Sigmoid colon (tissue), 7 donors: ENCODE results near the gene SPATA13. TPM values are rescaled to one million over a fixed set of nuclear protein-coding genes. Genes with fewer than 3 reads are reported as not detected.

Experiments used
- DNase-seq: peaks from one replicate; pipeline ENCODE4 v3.0.0-alpha.2; 2019
- H3K27ac ChIP-seq, 4 donors: fragments of 200-600 bp; sonication (generic); one replicate each; pipeline ENCODE4 v1.5.1; 2016 to 2019; ENCODE audit warnings: mild to moderate bottlenecking in 1 of 4
- H3K27me3 ChIP-seq, 3 donors: fragments of 200-600 bp; sonication (generic); one replicate each; pipeline ENCODE4 v1.5.1; 2019; ENCODE audit warnings: mild to moderate bottlenecking in 1 of 3
- H3K36me3 ChIP-seq, 4 donors: fragments of 200-600 bp; sonication (generic); one replicate each; pipeline ENCODE4 v1.5.1; 2016 to 2019
- H3K4me1 ChIP-seq, 4 donors: fragments of 200-600 bp; sonication (generic); one replicate each; pipeline ENCODE4 v1.5.1; 2017 to 2019
- H3K4me3 ChIP-seq, 4 donors: fragments of 200-600 bp; sonication (generic); one replicate each; pipeline ENCODE4 v1.5.1; 2017 to 2019; ENCODE audit warnings: mild to moderate bottlenecking in 2 of 4, moderate library complexity in 1 of 4
- H3K9me3 ChIP-seq, 4 donors: fragments of 200-600 bp in 3 of 4; sonication (generic) in 3 of 4; one replicate each; pipeline versions ENCODE4 v1.5.1 to v1.6.1; 2013 to 2019
- EP300 ChIP-seq, 4 donors: sonication (generic); formaldehyde crosslinking; IDR thresholded peaks; one replicate each; pipeline ENCODE4 v1.6.1; 2017; ENCODE audit warnings: antibody characterized with exemption in 4 of 4
- POLR2A ChIP-seq, 2 donors: fragments of 450-650 bp; IDR thresholded peaks; one replicate each; pipeline ENCODE4 v1.6.1; 2016; ENCODE audit warnings: antibody characterized with exemption in 2 of 2, mild to moderate bottlenecking in 2 of 2, moderate library complexity in 2 of 2
- POLR2AphosphoS5 ChIP-seq, 4 donors: sonication (generic); formaldehyde crosslinking; IDR thresholded peaks; one replicate each; pipeline ENCODE4 v1.6.1; 2017; ENCODE audit warnings: antibody characterized with exemption in 4 of 4
- WGBS, 2 donors: extraction: QIAGEN DNeasy Blood & Tissue Kit; methylation state at CpG; one replicate each; pipeline ENCODE4 v1.1.7; 2013; 5-methylcytosine and 5-hydroxymethylcytosine counted together
- intact Hi-C: fragments of 100-400 bp; cut with DNase I; formaldehyde crosslinking; loops from one replicate; pipeline ENCODE4 v1.15.1; 2023
- polyA plus RNA-seq, 3 donors: library from polyadenylated mRNA; stranded (reverse); fragments of 200-250 nt; gene quantifications; one replicate each; pipeline ENCODE4 v1.2.3, GENCODE V29; 2013
- total RNA-seq, 4 donors: library from RNA; depleted of rRNA; stranded (reverse); fragments of >200 nt; gene quantifications; one replicate each; pipeline ENCODE4 v1.1.0, GENCODE V29; 2016
- TF ChIP-seq, protein P1 (sequence below), 4 experiments: fragments of 450-650 bp in 3 of 4; fragments of 200-600 bp in 1 of 4; IDR thresholded peaks; one replicate each; pipeline ENCODE4 v1.5.1; 2016 to 2019; ENCODE audit warnings: antibody characterized with exemption in 4 of 4, mild to moderate bottlenecking in 3 of 4, moderate library complexity in 2 of 4
- donor health status: healthy with polysubstance abuse.
- donor health status: Bipolar disorder and iron deficiency.
- donor health status: healthy.

SPATA13 gene
- total and polyA plus RNA-seq, 7 donors: 15.6 to 29.4 (median 18.1) TPM

DNA sequence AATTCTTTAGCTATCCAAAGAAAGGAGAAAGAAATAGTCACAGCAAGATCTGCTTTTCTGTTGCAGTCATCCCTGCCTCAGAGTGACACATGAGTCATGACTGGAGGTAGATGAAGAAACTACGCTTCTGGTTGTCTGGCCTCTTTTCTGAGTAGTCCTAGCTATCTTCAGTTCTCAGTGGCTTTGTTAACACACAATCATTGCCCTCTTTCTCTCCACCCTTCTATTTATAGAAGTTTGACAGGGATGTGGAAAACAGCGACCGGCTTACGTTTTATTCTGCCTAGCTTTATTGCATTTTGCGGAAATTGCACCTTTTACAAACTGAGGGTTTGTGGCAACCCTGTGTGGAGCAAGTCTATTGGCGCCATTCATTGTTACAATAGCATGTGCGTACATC is 26.7 kb downstream of the SPATA13 start:
- intact Hi-C loops: no loop called here
- Histone ChIP-seq H3K4me1 (peaks cover 0 to 7% (median 0%) of the 10 kb centered on the region in 4 donors), H3K36me3 (no peaks in the 10 kb centered on the region), H3K27me3 (no peaks in the 10 kb centered on the region), H3K9me3 (no peaks in the 10 kb centered on the region), H3K4me3 (no peak overlapping the region), H3K27ac (no peak overlapping the region)
- no peak for DNase-seq
- 63 to 64% methylated on average over 7 of the region's 7 CpGs for WGBS, 2 donors
- TF ChIP-seq EP300 (IDR thresholded peaks at IDR 0.05) (no peak), POLR2AphosphoS5 (IDR thresholded peaks at IDR 0.05) (no peak), POLR2A (IDR thresholded peaks at IDR 0.05) (no peak)
- TF ChIP-seq, protein P1, sequence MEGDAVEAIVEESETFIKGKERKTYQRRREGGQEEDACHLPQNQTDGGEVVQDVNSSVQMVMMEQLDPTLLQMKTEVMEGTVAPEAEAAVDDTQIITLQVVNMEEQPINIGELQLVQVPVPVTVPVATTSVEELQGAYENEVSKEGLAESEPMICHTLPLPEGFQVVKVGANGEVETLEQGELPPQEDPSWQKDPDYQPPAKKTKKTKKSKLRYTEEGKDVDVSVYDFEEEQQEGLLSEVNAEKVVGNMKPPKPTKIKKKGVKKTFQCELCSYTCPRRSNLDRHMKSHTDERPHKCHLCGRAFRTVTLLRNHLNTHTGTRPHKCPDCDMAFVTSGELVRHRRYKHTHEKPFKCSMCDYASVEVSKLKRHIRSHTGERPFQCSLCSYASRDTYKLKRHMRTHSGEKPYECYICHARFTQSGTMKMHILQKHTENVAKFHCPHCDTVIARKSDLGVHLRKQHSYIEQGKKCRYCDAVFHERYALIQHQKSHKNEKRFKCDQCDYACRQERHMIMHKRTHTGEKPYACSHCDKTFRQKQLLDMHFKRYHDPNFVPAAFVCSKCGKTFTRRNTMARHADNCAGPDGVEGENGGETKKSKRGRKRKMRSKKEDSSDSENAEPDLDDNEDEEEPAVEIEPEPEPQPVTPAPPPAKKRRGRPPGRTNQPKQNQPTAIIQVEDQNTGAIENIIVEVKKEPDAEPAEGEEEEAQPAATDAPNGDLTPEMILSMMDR (IDR thresholded peaks at IDR 0.05): no peak

DNA sequence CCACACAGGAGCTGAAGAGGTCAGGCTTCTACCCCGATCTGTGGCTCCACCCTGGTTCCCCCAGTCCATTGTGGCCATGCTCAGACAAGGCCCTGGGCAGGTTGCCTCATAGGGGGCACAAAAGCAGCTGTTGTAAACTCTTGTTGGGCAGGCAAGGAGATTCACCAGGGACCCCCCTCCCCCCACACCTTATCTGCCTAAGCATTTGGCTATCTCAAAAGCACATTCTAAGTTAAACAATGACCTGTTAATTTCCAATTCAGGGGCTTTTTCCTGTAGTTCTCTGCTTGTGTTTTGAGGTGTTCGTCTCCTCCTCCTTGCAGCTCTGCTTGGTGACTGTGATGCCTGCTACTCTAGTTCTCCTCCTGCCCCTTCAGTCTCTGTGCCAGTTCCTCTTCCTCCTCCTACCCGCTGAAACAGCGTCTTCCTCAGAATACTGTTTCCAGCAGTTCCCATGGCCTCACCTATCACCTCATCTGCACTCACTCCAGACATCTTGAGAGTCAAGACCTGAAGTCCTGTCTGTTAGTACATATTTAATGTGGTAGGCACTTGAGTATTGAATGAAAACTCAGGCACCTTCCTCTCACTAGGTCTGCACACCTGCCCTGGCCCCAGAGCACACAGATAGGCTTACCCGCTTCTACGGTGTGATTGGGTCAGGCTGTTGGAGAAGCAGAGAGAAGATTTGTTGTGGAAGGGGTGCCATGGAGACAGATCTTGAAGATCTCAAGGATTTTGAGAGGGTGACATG is 31.7 kb downstream of the SPATA13 start:
- intact Hi-C loops: no loop called here
- TF ChIP-seq, protein P1 (IDR thresholded peaks at IDR 0.05): no peak
- no peak for TF ChIP-seq POLR2AphosphoS5 (IDR thresholded peaks at IDR 0.05)
- TF ChIP-seq EP300 (IDR thresholded peaks at IDR 0.05): no peak
- no peak for TF ChIP-seq POLR2A (IDR thresholded peaks at IDR 0.05)

GRCh38 chr13:24192811-24193162 is 32.3 kb downstream of the SPATA13 start:
- TF ChIP-seq EP300 (IDR thresholded peaks at IDR 0.05): no peak
- TF ChIP-seq POLR2A (IDR thresholded peaks at IDR 0.05): no peak
- TF ChIP-seq, protein P1 (IDR thresholded peaks at IDR 0.05): no peak
- TF ChIP-seq POLR2AphosphoS5 (IDR thresholded peaks at IDR 0.05): no peak
- no peaks in the 10 kb centered on the region for H3K9me3 ChIP-seq
- peaks cover 0 to 11% (median 0%) of the 10 kb centered on the region in 4 donors for H3K4me1 ChIP-seq
- intact Hi-C loops: no loop called here
- no peaks in the 10 kb centered on the region for H3K27me3 ChIP-seq
- no peak overlapping the region for H3K4me3 ChIP-seq
- no peak overlapping the region for H3K27ac ChIP-seq
- DNase-seq: no peak
- WGBS, 2 donors: 95 to 98% methylated on average over 1 of the region's 1 CpG
- no peaks in the 10 kb centered on the region for H3K36me3 ChIP-seq

More for the DNA sequence above, 31.7 kb downstream of the SPATA13 start:
- Histone ChIP-seq H3K4me1 (peaks cover 0 to 11% (median 0%) of the 10 kb centered on the region in 4 donors), H3K4me3 (no peak overlapping the region), H3K36me3 (no peaks in the 10 kb centered on the region), H3K9me3 (no peaks in the 10 kb centered on the region), H3K27ac (no peak overlapping the region), H3K27me3 (no peaks in the 10 kb centered on the region)
- 71 to 93% methylated on average over 6 of the region's 6 CpGs for WGBS, 2 donors
- DNase-seq: no peak

DNA sequence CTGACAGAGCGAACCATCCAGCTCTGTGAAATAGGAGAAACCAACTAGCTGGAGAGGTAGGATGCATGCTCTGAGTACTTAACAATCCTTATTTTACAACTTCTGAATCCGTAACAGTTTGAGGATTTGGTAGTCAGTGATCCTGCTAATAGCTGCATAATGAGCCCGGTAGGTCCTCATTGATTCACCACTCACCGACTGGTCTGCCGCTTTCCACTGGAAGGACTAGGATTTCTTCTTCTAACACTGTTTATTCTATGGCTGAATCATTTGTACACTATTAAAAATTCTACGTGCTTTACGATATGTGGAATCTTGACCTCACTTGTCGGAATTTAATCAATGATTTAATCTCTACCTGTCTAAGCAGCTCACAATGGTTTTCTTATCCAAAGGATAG is 33.9 kb downstream of the SPATA13 start:
- WGBS, 2 donors: 76 to 89% methylated on average over 8 of the region's 8 CpGs
- DNase-seq: no peak
- H3K27ac ChIP-seq: peak overlapping the region in 1 of 4 donors; percentile 27

More for the DNA sequence above, 33.9 kb downstream of the SPATA13 start:
- H3K4me1 ChIP-seq: peaks cover 0 to 20% (median 8%) of the 10 kb centered on the region in 4 donors
- H3K36me3 ChIP-seq: no peaks in the 10 kb centered on the region
- intact Hi-C loops: no loop called here
- H3K27me3 ChIP-seq: no peaks in the 10 kb centered on the region
- no peak overlapping the region for H3K4me3 ChIP-seq
- no peaks in the 10 kb centered on the region for H3K9me3 ChIP-seq
- TF ChIP-seq POLR2A (IDR thresholded peaks at IDR 0.05): no peak
- TF ChIP-seq POLR2AphosphoS5 (IDR thresholded peaks at IDR 0.05): no peak
- TF ChIP-seq EP300 (IDR thresholded peaks at IDR 0.05): no peak
- TF ChIP-seq, protein P1 (IDR thresholded peaks at IDR 0.05): no peak
